Glomerular visceral epithelial cell (primary cell): ENCODE data around the gene LTBP1.
"Not testable (repeated sequence)": the region's sequence is repeated elsewhere in the genome, so short reads cannot be mapped to it uniquely, and the experiment has no call there.

Source experiments
- DNase-seq: peaks from one replicate; pipeline ENCODE4 v3.0.0-alpha.2; 2016; ENCODE audit errors: extremely low spot score

LTBP1 gene

GRCh38 chr2:33042819-33043218 is 96.1 kb downstream of the LTBP1 start:
- no peak for DNase-seq

GRCh38 chr2:33047939-33048338 is 101.2 kb downstream of the LTBP1 start:
- DNase-seq, result no peak

GRCh38 chr2:33051586-33052360 is 105.0 kb downstream of the LTBP1 start:
- DNase-seq, result no peak

- DNase-seq, result no peak
Observed at GRCh38 chr2:33052361-33052735, 105.6 kb downstream of the LTBP1 start.

- not testable (repeated sequence) for DNase-seq
Observed at GRCh38 chr2:33052795-33053194, 106.0 kb downstream of the LTBP1 start.

GRCh38 chr2:33056170-33056569 is 109.4 kb downstream of the LTBP1 start:
- no peak for DNase-seq

GRCh38 chr2:33057307-33058028 is 110.7 kb downstream of the LTBP1 start:
- DNase-seq, result not testable (repeated sequence)

- no peak for DNase-seq
Observed at GRCh38 chr2:33058716-33059470, 112.1 kb downstream of the LTBP1 start.

GRCh38 chr2:33059471-33060156 is 112.9 kb downstream of the LTBP1 start:
- no peak for DNase-seq

- DNase-seq, result no peak
Observed at GRCh38 chr2:33060405-33060804, 113.7 kb downstream of the LTBP1 start.

- DNase-seq, result no peak
Observed at GRCh38 chr2:33062665-33063250, 116.0 kb downstream of the LTBP1 start.

- DNase-seq, result no peak
Observed at GRCh38 chr2:33064349-33064801, 117.6 kb downstream of the LTBP1 start.

- no peak for DNase-seq
Observed at GRCh38 chr2:33067598-33067997, 120.8 kb downstream of the LTBP1 start.

GRCh38 chr2:33068261-33068660 is 121.5 kb downstream of the LTBP1 start:
- peak; percentile 45 for DNase-seq

GRCh38 chr2:33069894-33070651 is 123.3 kb downstream of the LTBP1 start:
- DNase-seq, result peak; percentile 88

- DNase-seq, result no peak
Observed at GRCh38 chr2:33071591-33071990, 124.8 kb downstream of the LTBP1 start.

- no peak for DNase-seq
Observed at GRCh38 chr2:33072614-33073013, 125.9 kb downstream of the LTBP1 start.

GRCh38 chr2:33073018-33073417 is 126.3 kb downstream of the LTBP1 start:
- DNase-seq, result no peak

- no peak for DNase-seq
Observed at GRCh38 chr2:33074197-33074596, 127.4 kb downstream of the LTBP1 start.

- no peak for DNase-seq
Observed at GRCh38 chr2:33077311-33077710, 130.6 kb downstream of the LTBP1 start.

- DNase-seq, result no peak
Observed at GRCh38 chr2:33077844-33078243, 131.1 kb downstream of the LTBP1 start.
